Body of pancreas (tissue), 4 donors: Measurements from ENCODE around the gene SPATA45.

Source experiments
- POLR2A ChIP-seq, 3 donors: fragments of 450-650 bp; IDR thresholded peaks; one replicate each; pipeline ENCODE4 v1.6.1; 2016; ENCODE audit warnings: antibody characterized with exemption in 3 of 3, mild to moderate bottlenecking in 2 of 3
- TF ChIP-seq, protein P1 (sequence below), 7 experiments: fragments of 450-650 bp in 4 of 7; fragments of 200-600 bp in 3 of 7; sonication (generic) in 3 of 7; IDR thresholded peaks; one replicate each; pipeline ENCODE4 v1.5.1; 2016 to 2019; ENCODE audit warnings: antibody characterized with exemption in 7 of 7

DNA sequence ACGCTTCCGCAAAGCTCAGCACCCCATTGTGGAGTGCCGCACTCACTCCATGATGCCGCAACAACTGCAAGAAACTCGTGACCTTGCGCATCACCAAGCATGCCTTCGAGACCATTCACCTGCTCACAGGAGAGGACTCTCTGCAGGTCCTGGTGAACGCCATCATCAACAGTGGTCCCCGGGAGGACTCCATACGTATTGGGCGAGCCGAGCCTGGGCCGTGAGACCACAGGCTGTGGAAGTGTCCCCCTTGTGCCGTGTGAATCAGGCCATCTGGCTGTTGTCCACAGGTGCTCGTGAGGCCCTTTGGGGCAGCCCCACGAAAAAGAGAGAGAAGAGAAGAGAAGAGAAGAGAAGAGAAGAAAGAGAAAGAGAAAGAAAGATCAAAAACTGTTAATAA, 23.2 kb downstream of the SPATA45 start:
- TF ChIP-seq, protein P1, sequence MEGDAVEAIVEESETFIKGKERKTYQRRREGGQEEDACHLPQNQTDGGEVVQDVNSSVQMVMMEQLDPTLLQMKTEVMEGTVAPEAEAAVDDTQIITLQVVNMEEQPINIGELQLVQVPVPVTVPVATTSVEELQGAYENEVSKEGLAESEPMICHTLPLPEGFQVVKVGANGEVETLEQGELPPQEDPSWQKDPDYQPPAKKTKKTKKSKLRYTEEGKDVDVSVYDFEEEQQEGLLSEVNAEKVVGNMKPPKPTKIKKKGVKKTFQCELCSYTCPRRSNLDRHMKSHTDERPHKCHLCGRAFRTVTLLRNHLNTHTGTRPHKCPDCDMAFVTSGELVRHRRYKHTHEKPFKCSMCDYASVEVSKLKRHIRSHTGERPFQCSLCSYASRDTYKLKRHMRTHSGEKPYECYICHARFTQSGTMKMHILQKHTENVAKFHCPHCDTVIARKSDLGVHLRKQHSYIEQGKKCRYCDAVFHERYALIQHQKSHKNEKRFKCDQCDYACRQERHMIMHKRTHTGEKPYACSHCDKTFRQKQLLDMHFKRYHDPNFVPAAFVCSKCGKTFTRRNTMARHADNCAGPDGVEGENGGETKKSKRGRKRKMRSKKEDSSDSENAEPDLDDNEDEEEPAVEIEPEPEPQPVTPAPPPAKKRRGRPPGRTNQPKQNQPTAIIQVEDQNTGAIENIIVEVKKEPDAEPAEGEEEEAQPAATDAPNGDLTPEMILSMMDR (IDR thresholded peaks at IDR 0.05) = no peak
- no peak for TF ChIP-seq POLR2A (IDR thresholded peaks at IDR 0.05)
